ENCODE results near the gene NUDCD2.

The NUDCD2 gene

GRCh38 chr5:163496286-163496685, 36.4 kb upstream of the NUDCD2 start:
- Mint-ChIP-seq H3K9me3 (no peaks in the 10 kb centered on the region), H3K27ac (no peak overlapping the region), H3K4me3 (no peak overlapping the region), H3K4me1 (no peaks in the 10 kb centered on the region), H3K27me3 (no peaks in the 10 kb centered on the region), H3K36me3 (peaks cover 16% of the 10 kb centered on the region)
- DNase-seq, result no peak
- CTCF ChIA-PET, result no interaction called here

GRCh38 chr5:163489745-163490075, 29.8 kb upstream of the NUDCD2 start:
- Mint-ChIP-seq H3K36me3 (peaks cover 53% of the 10 kb centered on the region), H3K9me3 (no peaks in the 10 kb centered on the region), H3K27me3 (no peaks in the 10 kb centered on the region), H3K4me3 (no peak overlapping the region), H3K27ac (no peak overlapping the region), H3K4me1 (no peaks in the 10 kb centered on the region)
- no peak for DNase-seq
- CTCF ChIA-PET, result interaction anchor here (1.0 to 2.6 kb wide), 3 partner anchors 10 to 15 kb away, joined by 3 to 6 read pairs (median 5); no protein-coding TSS in a partner anchor

- Mint-ChIP-seq H3K36me3 (peaks cover 56% of the 10 kb centered on the region), H3K27ac (peak overlapping the region; percentile 67), H3K27me3 (no peaks in the 10 kb centered on the region), H3K4me1 (no peaks in the 10 kb centered on the region), H3K9me3 (no peaks in the 10 kb centered on the region), H3K4me3 (no peak overlapping the region)
- CTCF ChIA-PET, result interaction anchor here (1.0 to 2.6 kb wide), 3 partner anchors 10 to 15 kb away, joined by 3 to 6 read pairs (median 5); no protein-coding TSS in a partner anchor
- peak; percentile 54 for DNase-seq
Observed at GRCh38 chr5:163489055-163489744, 29.3 kb upstream of the NUDCD2 start.

GRCh38 chr5:163478982-163479271, 19.0 kb upstream of the NUDCD2 start:
- Mint-ChIP-seq H3K9me3 (no peaks in the 10 kb centered on the region), H3K27me3 (no peaks in the 10 kb centered on the region), H3K36me3 (peaks cover 71% of the 10 kb centered on the region), H3K4me1 (no peaks in the 10 kb centered on the region), H3K27ac (no peak overlapping the region), H3K4me3 (no peak overlapping the region)
- no peak for DNase-seq
- CTCF ChIA-PET, result no interaction called here

- CTCF ChIA-PET, result no interaction called here
- DNase-seq, result no peak
- Mint-ChIP-seq H3K4me1 (no peaks in the 10 kb centered on the region), H3K4me3 (no peak overlapping the region), H3K9me3 (no peaks in the 10 kb centered on the region), H3K27me3 (no peaks in the 10 kb centered on the region), H3K36me3 (peaks cover 70% of the 10 kb centered on the region), H3K27ac (no peak overlapping the region)
Observed at GRCh38 chr5:163478126-163478981, 18.5 kb upstream of the NUDCD2 start.

- H3K4me1 Mint-ChIP-seq, result peaks cover 6% of the 10 kb centered on the region
- H3K9me3 Mint-ChIP-seq, result no peaks in the 10 kb centered on the region
- H3K4me3 Mint-ChIP-seq, result no peak overlapping the region
- H3K27me3 Mint-ChIP-seq, result no peaks in the 10 kb centered on the region
- CTCF ChIA-PET, result interaction anchor here (1.6 kb wide), 1 partner anchor 27 kb away, joined by 7 read pairs; no protein-coding TSS in a partner anchor
- peaks cover 67% of the 10 kb centered on the region for H3K36me3 Mint-ChIP-seq
- no peak for DNase-seq
- H3K27ac Mint-ChIP-seq, result no peak overlapping the region
Observed at GRCh38 chr5:163475411-163475810, 15.5 kb upstream of the NUDCD2 start.

GRCh38 chr5:163473635-163474243, 13.8 kb upstream of the NUDCD2 start:
- H3K36me3 Mint-ChIP-seq, result peaks cover 65% of the 10 kb centered on the region
- DNase-seq, result no peak
- peaks cover 6% of the 10 kb centered on the region for H3K4me1 Mint-ChIP-seq
- CTCF ChIA-PET, result interaction anchor here (0.8 to 1.6 kb wide), 8 partner anchors 13 to 1031 kb away, joined by 3 to 7 read pairs (median 4); partner anchors contain the start of genes HMMR, MAT2B and NUDCD2
- H3K27ac Mint-ChIP-seq, result no peak overlapping the region
- H3K4me3 Mint-ChIP-seq, result no peak overlapping the region
- H3K27me3 Mint-ChIP-seq, result no peaks in the 10 kb centered on the region
- H3K9me3 Mint-ChIP-seq, result no peaks in the 10 kb centered on the region

- peaks cover 41% of the 10 kb centered on the region for H3K4me1 Mint-ChIP-seq
- peaks cover 54% of the 10 kb centered on the region for H3K36me3 Mint-ChIP-seq
- no peak for DNase-seq
- CTCF ChIA-PET, result interaction anchor here (0.9 kb wide), 1 partner anchor 9 kb away, joined by 3 read pairs; no protein-coding TSS in a partner anchor
- no peaks in the 10 kb centered on the region for H3K27me3 Mint-ChIP-seq
- H3K9me3 Mint-ChIP-seq, result no peaks in the 10 kb centered on the region
- H3K4me3 Mint-ChIP-seq, result no peak overlapping the region
- H3K27ac Mint-ChIP-seq, result peak overlapping the region; percentile 85
Observed at GRCh38 chr5:163467682-163468081, 7.8 kb upstream of the NUDCD2 start.

GRCh38 chr5:163463063-163463435, 3.1 kb upstream of the NUDCD2 start:
- peaks cover 6% of the 10 kb centered on the region for H3K27me3 Mint-ChIP-seq
- CTCF ChIA-PET, result no interaction called here
- peaks cover 46% of the 10 kb centered on the region for H3K4me1 Mint-ChIP-seq
- no peak for DNase-seq
- H3K4me3 Mint-ChIP-seq, result peak overlapping the region; percentile 93
- H3K27ac Mint-ChIP-seq, result peak overlapping the region; percentile 100
- H3K9me3 Mint-ChIP-seq, result no peaks in the 10 kb centered on the region
- H3K36me3 Mint-ChIP-seq, result peaks cover 35% of the 10 kb centered on the region

- Mint-ChIP-seq H3K9me3 (no peaks in the 10 kb centered on the region), H3K27ac (peak within 1 kb of the TSS; percentile 100), H3K36me3 (peaks cover 41% of the 10 kb centered on the region), H3K4me3 (peak within 1 kb of the TSS; percentile 93), H3K4me1 (peaks cover 52% of the 10 kb centered on the region), H3K27me3 (peaks cover 6% of the 10 kb centered on the region)
- no peak for DNase-seq
- CTCF ChIA-PET, result interaction anchor here (0.9 to 2.0 kb wide), 6 partner anchors 12 to 52 kb away, joined by 3 to 6 read pairs (median 4); partner anchors contain the start of gene MAT2B
Observed at GRCh38 chr5:163460562-163461171, 765 bp upstream of the NUDCD2 start, which contains the start of gene HMMR. HMMR (plus strand) TSS chr5:163460632; CDS start chr5:163460693, 61 bp downstream.

GRCh38 chr5:163459462-163459818, 462 bp downstream of the NUDCD2 start:
- peak overlapping the region; percentile 100 for H3K27ac Mint-ChIP-seq
- no peak for DNase-seq
- H3K4me3 Mint-ChIP-seq, result peak overlapping the region; percentile 93
- peaks cover 51% of the 10 kb centered on the region for H3K4me1 Mint-ChIP-seq
- H3K27me3 Mint-ChIP-seq, result peaks cover 6% of the 10 kb centered on the region
- H3K36me3 Mint-ChIP-seq, result peaks cover 46% of the 10 kb centered on the region
- CTCF ChIA-PET, result interaction anchor here (1.2 to 1.7 kb wide), 6 partner anchors 9 to 51 kb away, joined by 3 to 5 read pairs (median 3); no protein-coding TSS in a partner anchor
- H3K9me3 Mint-ChIP-seq, result no peaks in the 10 kb centered on the region

GRCh38 chr5:163458778-163459385, 1.0 kb downstream of the NUDCD2 start:
- Mint-ChIP-seq H3K9me3 (no peaks in the 10 kb centered on the region), H3K36me3 (peaks cover 42% of the 10 kb centered on the region), H3K4me1 (peaks cover 46% of the 10 kb centered on the region), H3K27ac (peak overlapping the region; percentile 100), H3K27me3 (peaks cover 6% of the 10 kb centered on the region), H3K4me3 (peak overlapping the region; percentile 93)
- CTCF ChIA-PET, result interaction anchor here (1.2 to 1.7 kb wide), 5 partner anchors 9 to 52 kb away, joined by 3 to 5 read pairs (median 3); no protein-coding TSS in a partner anchor
- no peak for DNase-seq

- H3K27ac Mint-ChIP-seq, result no peak overlapping the region
- H3K4me3 Mint-ChIP-seq, result no peak overlapping the region
- H3K4me1 Mint-ChIP-seq, result peaks cover 31% of the 10 kb centered on the region
- peaks cover 50% of the 10 kb centered on the region for H3K36me3 Mint-ChIP-seq
- CTCF ChIA-PET, result no interaction called here
- no peak for DNase-seq
- peaks cover 6% of the 10 kb centered on the region for H3K27me3 Mint-ChIP-seq
- no peaks in the 10 kb centered on the region for H3K9me3 Mint-ChIP-seq
Observed at GRCh38 chr5:163456840-163457239, 3.1 kb downstream of the NUDCD2 start.
